HG02840 (cell line): ENCODE measurements around the gene UTS2B.
A peak's percentile ranks its signal among the peaks of the same experiment; 100 is the strongest.

Experiments
- ATAC-seq: cut with Tn5 transposase; IDR thresholded peaks from one replicate; pipeline ENCODE4 v1.9.1; 2021; ENCODE audit warnings: mild to moderate bottlenecking, moderate library complexity, moderate number of reproducible peaks; ENCODE audit not compliant: unreplicated experiment, low FRiP score

Gene UTS2B, protein sequence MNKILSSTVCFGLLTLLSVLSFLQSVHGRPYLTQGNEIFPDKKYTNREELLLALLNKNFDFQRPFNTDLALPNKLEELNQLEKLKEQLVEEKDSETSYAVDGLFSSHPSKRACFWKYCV

GRCh38 chr3:191329654-191330529 is at the start of gene UTS2B:
UTS2B (minus strand) TSS chr3:191330526; CDS start chr3:191282189, 48,337 bp downstream.
- ATAC-seq, result peak; percentile 33

GRCh38 chr3:191380001-191380400 is 49.7 kb upstream of the UTS2B start:
- ATAC-seq, result no peak

DNA sequence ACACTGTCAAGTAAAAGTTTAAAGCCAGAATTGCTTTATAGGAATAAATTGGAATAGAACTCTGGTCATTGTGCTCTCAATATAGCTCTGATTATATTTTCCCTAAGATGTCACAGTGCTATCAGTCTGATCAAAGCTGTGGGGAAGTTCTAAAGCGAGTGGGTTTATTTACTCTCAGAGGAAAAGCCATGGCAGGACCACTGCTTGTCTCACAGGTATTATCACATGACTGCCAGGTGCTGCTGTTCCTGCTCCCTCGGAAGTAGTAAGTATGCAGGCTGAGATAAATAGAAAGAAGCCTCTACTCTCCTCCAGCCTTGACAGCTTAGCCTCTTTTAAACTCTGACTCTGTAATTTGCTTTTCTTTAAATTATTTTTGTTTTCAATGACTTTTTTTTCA is 49.1 kb upstream of the UTS2B start:
- no peak for ATAC-seq

GRCh38 chr3:191378142-191378812 is 48.0 kb upstream of the UTS2B start:
- ATAC-seq, result no peak

- ATAC-seq, result no peak
Observed at GRCh38 chr3:191376516-191377141, 46.3 kb upstream of the UTS2B start.

DNA sequence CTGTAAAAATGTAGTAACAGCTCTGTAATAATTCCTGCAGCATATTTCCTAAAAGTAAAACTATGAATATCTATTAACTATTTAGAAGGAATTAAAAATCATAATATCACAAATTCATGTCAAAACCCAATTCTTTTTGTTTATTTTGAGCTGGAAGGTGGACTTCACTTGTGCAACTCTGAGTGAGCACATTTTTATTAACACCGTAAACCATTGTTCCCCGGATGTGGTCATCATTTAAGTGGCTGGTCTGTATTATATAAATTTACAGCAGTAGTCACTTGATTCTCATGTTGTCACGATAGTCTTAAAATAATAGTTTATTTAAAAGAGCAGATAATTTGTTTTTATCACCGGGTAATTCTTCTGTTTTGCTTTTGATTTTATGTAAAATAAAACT is 43.0 kb upstream of the UTS2B start:
- no peak for ATAC-seq

- ATAC-seq, result no peak
Observed at GRCh38 chr3:191372122-191372521, 41.8 kb upstream of the UTS2B start.

DNA sequence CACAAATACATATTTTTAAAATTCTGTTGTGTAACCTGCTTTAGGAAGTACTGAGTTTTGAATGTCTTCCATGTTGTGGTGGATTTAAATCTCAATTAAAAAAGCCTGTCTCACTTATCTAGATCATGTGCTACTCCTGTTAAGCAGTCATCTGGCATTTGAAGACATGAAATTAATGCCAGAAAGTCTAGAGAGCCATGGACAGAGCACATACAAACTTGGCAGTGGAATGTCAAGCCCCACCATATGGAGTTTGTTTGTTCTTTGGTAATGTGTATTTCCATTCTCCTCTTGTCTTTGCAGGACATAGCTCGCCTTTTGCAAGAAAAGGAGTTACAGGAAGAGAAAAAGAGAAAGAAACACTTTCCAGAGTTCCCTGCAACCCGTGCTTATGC is 39.3 kb upstream of the UTS2B start:
- ATAC-seq, result no peak

GRCh38 chr3:191368755-191369615 is 38.7 kb upstream of the UTS2B start:
- no peak for ATAC-seq

GRCh38 chr3:191366675-191367074 is 36.3 kb upstream of the UTS2B start:
- no peak for ATAC-seq

DNA sequence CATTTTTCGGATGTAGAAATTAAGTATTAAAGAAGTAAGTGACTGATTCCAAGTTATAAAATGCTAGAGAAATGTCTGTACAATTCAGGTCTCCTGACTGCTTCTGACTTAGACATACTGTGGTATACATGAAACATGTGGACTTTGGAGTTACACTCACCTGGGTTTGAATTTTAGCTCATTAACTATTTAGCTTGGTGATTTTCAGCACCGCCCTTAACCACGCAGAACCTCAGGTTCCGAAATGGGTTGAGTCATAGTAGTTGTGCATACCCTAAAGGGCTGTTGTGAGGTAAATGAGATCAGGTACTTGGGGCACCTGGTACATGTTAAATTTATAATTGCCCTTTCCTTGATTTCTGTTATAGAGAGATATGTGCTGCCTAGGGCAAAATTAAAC is 32.9 kb upstream of the UTS2B start:
- ATAC-seq, result no peak

DNA sequence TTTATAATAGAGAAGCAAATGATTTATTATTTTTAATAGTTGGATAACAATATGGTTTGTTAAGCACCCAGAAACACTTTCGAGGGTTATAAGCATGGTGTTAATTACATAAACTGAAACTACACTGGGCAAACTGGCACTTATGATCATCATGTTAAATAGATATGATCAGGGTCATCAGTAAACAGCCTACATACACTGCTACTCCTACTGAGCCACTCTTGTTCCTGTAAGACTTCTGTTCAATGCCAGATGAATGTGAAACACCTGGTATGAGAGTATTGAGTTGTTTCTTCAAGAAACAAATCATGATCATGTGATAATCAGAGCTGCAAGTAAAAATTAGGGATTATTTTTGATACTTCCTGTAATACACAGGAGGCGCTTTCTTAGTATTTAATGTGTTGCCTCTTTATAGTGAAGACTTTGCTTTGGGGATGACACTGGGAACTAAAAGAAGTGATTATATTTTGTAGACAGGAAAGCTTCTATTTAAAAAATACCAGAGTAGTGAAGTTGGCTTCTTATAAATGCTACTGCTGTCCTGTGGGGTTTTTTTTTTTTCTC is 32.3 kb upstream of the UTS2B start:
- no peak for ATAC-seq

- ATAC-seq, result no peak
Observed at GRCh38 chr3:191362037-191362436, 31.7 kb upstream of the UTS2B start.

- no peak for ATAC-seq
Observed at GRCh38 chr3:191361456-191361855, 31.1 kb upstream of the UTS2B start.

DNA sequence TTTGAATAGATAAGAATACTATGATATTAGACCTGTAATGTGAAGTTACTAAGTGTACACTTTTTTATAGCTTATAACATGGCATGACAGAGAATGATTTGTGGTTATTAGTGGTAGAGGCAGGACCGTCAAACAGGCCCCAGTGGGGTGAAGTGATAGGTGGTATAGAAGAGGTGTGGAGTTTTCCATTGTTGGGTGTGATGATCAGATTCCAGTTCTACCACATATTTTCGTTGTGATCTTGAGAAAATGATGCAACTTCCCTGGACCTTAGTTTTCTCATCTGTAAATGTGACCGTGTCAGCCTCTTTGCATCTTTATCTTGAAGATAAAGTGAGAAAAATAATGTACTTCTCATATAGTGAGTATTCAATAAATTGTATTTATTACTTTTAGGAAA is 30.3 kb upstream of the UTS2B start:
- ATAC-seq, result no peak

DNA sequence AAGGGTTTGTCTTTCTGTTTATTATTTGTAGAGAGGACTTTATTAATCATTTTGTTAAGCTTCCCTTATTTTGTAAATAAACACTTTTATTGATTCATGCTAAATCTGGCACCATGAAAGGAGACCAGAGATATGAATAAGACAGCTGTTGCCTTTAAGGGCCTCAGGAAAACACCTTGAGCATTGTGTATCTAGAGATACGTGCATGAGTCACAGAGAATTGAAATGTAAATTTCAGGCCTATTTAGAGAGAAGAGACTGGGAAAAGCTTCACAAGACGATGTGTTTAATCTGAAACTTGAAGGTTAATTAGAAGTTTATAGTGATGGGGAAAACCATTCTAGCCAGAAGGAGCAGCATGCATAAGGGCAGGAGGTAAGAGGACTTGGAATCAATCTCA is 28.6 kb upstream of the UTS2B start:
- ATAC-seq, result no peak

DNA sequence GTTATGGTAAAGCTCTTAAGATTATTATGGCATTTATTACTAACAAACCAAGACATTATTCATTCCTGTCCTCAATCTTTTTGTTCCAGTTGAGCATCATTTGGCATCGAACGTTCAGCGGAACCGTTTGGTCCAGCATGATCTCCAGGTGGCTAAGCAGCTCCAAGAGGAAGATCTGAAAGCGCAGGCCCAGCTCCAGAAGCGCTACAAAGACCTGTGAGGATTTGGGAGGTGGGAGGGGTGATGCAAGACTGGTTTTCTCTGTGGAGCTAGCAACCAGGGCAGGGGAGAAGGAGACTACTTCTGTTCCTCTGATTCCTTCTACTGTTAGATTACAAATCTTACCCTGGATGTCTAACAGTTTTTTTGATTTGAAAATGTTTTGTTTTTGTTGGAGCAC is 27.6 kb upstream of the UTS2B start:
- no peak for ATAC-seq

- ATAC-seq, result no peak
Observed at GRCh38 chr3:191356631-191357439, 26.5 kb upstream of the UTS2B start.

DNA sequence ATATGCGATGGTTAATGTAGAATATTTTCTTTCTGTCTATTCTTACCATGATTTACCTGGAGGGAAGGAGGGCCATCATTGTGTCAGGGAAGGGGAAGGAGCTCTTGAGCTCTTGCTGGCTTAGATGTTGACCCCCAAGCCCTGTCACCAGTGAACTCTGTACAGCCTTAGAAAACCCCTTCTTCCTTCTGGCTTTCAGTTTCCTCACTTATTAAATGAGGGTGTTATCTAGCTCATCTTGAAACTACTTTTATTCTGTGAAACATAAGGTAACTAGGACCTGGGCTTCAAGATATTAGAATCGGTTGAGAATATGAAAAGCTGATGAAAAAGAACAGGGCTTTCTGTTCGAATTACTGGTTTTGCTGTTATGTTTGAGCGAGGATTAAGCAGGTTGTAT is 25.1 kb upstream of the UTS2B start:
- peak; percentile 87 for ATAC-seq
